B cell (primary cell): ENCODE measurements around the gene CDC42BPA. TPM values are rescaled to one million over a fixed set of nuclear protein-coding genes. Genes with fewer than 3 reads are reported as not detected.

ENCODE experiments used
- ATAC-seq: fragments of 200-7000 bp; cut with Tn5 transposase; one replicate; pipeline ENCODE4 v1.10.0; 2021; ENCODE audit warnings: low read depth, mild to moderate bottlenecking, moderate number of reproducible peaks, moderate library complexity
- CTCF ChIA-PET: fragments of 350-600 bp; sonication (Branson Sonifier 250); formaldehyde crosslinking; loops from one replicate; lab custom pipeline; 2021; ENCODE audit warnings: antibody characterized with exemption, inconsistent platforms; lab: Charles Lee
- POLR2A ChIA-PET: fragments of 350-600 bp; sonication (Branson Sonifier 250); formaldehyde crosslinking; loops from one replicate; lab custom pipeline; 2021; ENCODE audit warnings: antibody characterized with exemption; lab: Charles Lee
- DNase-seq: peaks from one replicate; pipeline ENCODE4 v3.0.0; 2013
- H2AFZ ChIP-seq: 2 replicates; pipeline ENCODE4 v1.6.1; 2012; ENCODE audit warnings: mild to moderate bottlenecking, low read depth, low read length; ENCODE audit not compliant: insufficient read depth, poor library complexity, severe bottlenecking
- H3K27ac ChIP-seq, 2 donors: 1 replicate in 1 of 2; 2 replicates in 1 of 2; pipeline ENCODE4 v1.5.1; 2012 to 2013; ENCODE audit warnings: low read length in 2 of 2, mild to moderate bottlenecking in 2 of 2, moderate library complexity in 1 of 2
- H3K27me3 ChIP-seq, 4 experiments: fragments of 200-600 bp in 1 of 4; sonication (generic) in 1 of 4; replicated peaks in 1 of 4; 1 replicate in 2 of 4; 2 replicates in 2 of 4; pipeline versions ENCODE4 v1.6.1 to v1.7.0; 2013 to 2016; ENCODE audit warnings: low read length in 3 of 4, mild to moderate bottlenecking in 2 of 4, mixed read lengths in 1 of 4, moderate library complexity in 1 of 4; ENCODE audit not compliant: insufficient read depth in 4 of 4, control insufficient read depth in 3 of 4; ENCODE audit errors: control extremely low read depth in 1 of 4
- H3K36me3 ChIP-seq, 2 experiments: replicated peaks in 1 of 2; 1 replicate in 1 of 2; 2 replicates in 1 of 2; pipeline versions ENCODE4 v1.6.1 to v1.7.1; 2013; ENCODE audit warnings: low read length in 1 of 2; ENCODE audit not compliant: insufficient read depth in 2 of 2, control insufficient read depth in 1 of 2; ENCODE audit errors: control extremely low read depth in 1 of 2, extremely low read depth in 1 of 2
- H3K4me1 ChIP-seq, 2 donors: fragments of 200-600 bp in 1 of 2; sonication (generic) in 1 of 2; 1 replicate in 1 of 2; 2 replicates in 1 of 2; pipeline versions ENCODE4 v1.5.1 to v1.6.1; 2013 to 2017; ENCODE audit warnings: low read length in 2 of 2; ENCODE audit not compliant: control insufficient read depth in 2 of 2, insufficient read depth in 2 of 2
- H3K4me2 ChIP-seq: replicated peaks from 2 replicates; pipeline ENCODE3; 2012; ENCODE audit warnings: mild to moderate bottlenecking, low read depth, low read length; ENCODE audit not compliant: poor library complexity, severe bottlenecking
- H3K4me3 ChIP-seq, 5 experiments: fragments of 200-600 bp in 1 of 5; sonication (generic) in 1 of 5; 1 replicate in 3 of 5; 2 replicates in 2 of 5; pipeline versions ENCODE4 v1.5.1 to v1.7.0; 2011 to 2016; ENCODE audit warnings: low read length in 4 of 5, mild to moderate bottlenecking in 4 of 5, low read depth in 2 of 5, control low read depth in 1 of 5, moderate library complexity in 1 of 5; ENCODE audit not compliant: insufficient read depth in 1 of 5; ENCODE audit errors: control extremely low read depth in 1 of 5, extremely low read depth in 1 of 5
- H3K79me2 ChIP-seq: fragments of 200-600 bp; sonication (generic); one replicate; pipeline ENCODE4 v1.6.0; 2016; ENCODE audit warnings: low read length; ENCODE audit not compliant: control insufficient read depth, insufficient read depth
- H3K9ac ChIP-seq: fragments of 200-600 bp; sonication (generic); 2 replicates; pipeline ENCODE4 v1.6.1; 2017; ENCODE audit warnings: mild to moderate bottlenecking, low read length, moderate library complexity
- H3K9me3 ChIP-seq, 3 donors: one replicate each; pipeline versions ENCODE4 v1.6.1 to v1.7.1; 2013; ENCODE audit warnings: low read length in 2 of 3; ENCODE audit not compliant: control insufficient read depth in 2 of 3, insufficient read depth in 1 of 3; ENCODE audit errors: control extremely low read depth in 1 of 3
- H4K20me1 ChIP-seq: 2 replicates; pipeline ENCODE4 v1.6.0; 2012; ENCODE audit warnings: mild to moderate bottlenecking, low read length; ENCODE audit not compliant: insufficient read depth, control insufficient read depth, poor library complexity, severe bottlenecking
- H3K27ac Mint-ChIP-seq: one replicate; pipeline ENCODE4 v1.8.0; 2021; ENCODE audit warnings: mixed read lengths
- H3K27me3 Mint-ChIP-seq: one replicate; pipeline ENCODE4 v1.8.0; 2021; ENCODE audit warnings: mixed read lengths
- H3K4me1 Mint-ChIP-seq: one replicate; pipeline ENCODE4 v1.8.0; 2021; ENCODE audit warnings: mixed read lengths
- H3K4me3 Mint-ChIP-seq: one replicate; pipeline ENCODE4 v1.8.0; 2021; ENCODE audit warnings: mixed read lengths
- H3K9me3 Mint-ChIP-seq: one replicate; pipeline ENCODE4 v1.8.0; 2022; ENCODE audit warnings: mixed read lengths; ENCODE audit not compliant: insufficient read depth
- CTCF ChIP-seq: fragments of 200-600 bp; IDR thresholded peaks from one replicate; pipeline ENCODE4 v1.8.0; 2022; ENCODE audit warnings: antibody characterized with exemption, mild to moderate bottlenecking
- EZH2 ChIP-seq: IDR thresholded peaks from 2 replicates; pipeline ENCODE4 v1.6.1; 2012; ENCODE audit warnings: borderline replicate concordance, low read depth, mild to moderate bottlenecking, moderate library complexity, low read length; ENCODE audit not compliant: insufficient read depth, poor library complexity, severe bottlenecking
- WGBS: methylation state at CpG from one replicate; pipeline ENCODE4 v1.1.5; 2013; ENCODE audit warnings: missing lambda C conversion rate; ENCODE audit not compliant: insufficient coverage; 5-methylcytosine and 5-hydroxymethylcytosine counted together
- intact Hi-C: fragments of 100-400 bp; cut with micrococcal nuclease; formaldehyde crosslinking; loops from one replicate; pipeline ENCODE4 v1.10.0; 2022
- polyA plus RNA-seq: library from polyadenylated mRNA; depleted of rRNA; stranded (reverse); fragments of >200 nt; gene quantifications from 2 replicates; pipeline ENCODE4 v1.2.3, GENCODE V29; 2012
- total RNA-seq, 2 donors: library from RNA; stranded (reverse); fragments of 120-200 nt in 1 of 2; gene quantifications; 1 replicate in 1 of 2; 2 replicates in 1 of 2; pipeline versions ENCODE4 v1.2.3 to v1.2.4, GENCODE V29; 2013 to 2022

The CDC42BPA gene
- total and polyA plus RNA-seq, 2 donors (not counting 1 experiment from before 2014, with no cell fraction given) = 0.04 to 0.69 TPM

- Histone ChIP-seq H4K20me1 (peaks cover 90% of the 10 kb centered on the region), H3K4me1 (no peaks in the 10 kb centered on the region), H2AFZ (no peak overlapping the region), H3K79me2 (peaks cover 93% of the 10 kb centered on the region), H3K9ac (no peak overlapping the region), H3K4me3 (no peak overlapping the region), H3K36me3 (peaks cover 0 to 7% of the 10 kb centered on the region in 2 experiments), H3K9me3 (peaks cover 0 to 16% (median 0%) of the 10 kb centered on the region in 3 donors), H3K27me3 (no peaks in the 10 kb centered on the region), H3K4me2 (no peak overlapping the region), H3K27ac (no peak overlapping the region)
- no peak overlapping the region for H3K27ac Mint-ChIP-seq
- no peak for DNase-seq
- ChIA-PET POLR2A (no interaction called here), CTCF (interaction anchor here (0.6 kb wide), 1 partner anchor 396 kb away, joined by 4 read pairs; no protein-coding TSS in a partner anchor)
- TF ChIP-seq CTCF = no peak
- TF ChIP-seq EZH2 = no peak
- H3K9me3 Mint-ChIP-seq = no peaks in the 10 kb centered on the region
- ATAC-seq = no peak
- 95% methylated on average over 7 of the region's 11 CpGs for WGBS
- H3K4me3 Mint-ChIP-seq = no peak overlapping the region
- H3K27me3 Mint-ChIP-seq = no peaks in the 10 kb centered on the region
- intact Hi-C loops = no loop called here
- peaks cover 44% of the 10 kb centered on the region for H3K4me1 Mint-ChIP-seq
Observed at GRCh38 chr1:226953175-226953800, 365.0 kb downstream of the CDC42BPA start.

- no peaks in the 10 kb centered on the region for H3K4me1 ChIP-seq
- ChIA-PET CTCF (interaction anchor here (0.8 kb wide), 1 partner anchor 12 kb away, joined by 3 read pairs; the partner anchor contains the start of gene COQ8A), POLR2A (no interaction called here)
- ATAC-seq (no peak), DNase-seq (no peak)
- no peak overlapping the region for H3K4me3 ChIP-seq
- 80% methylated on average over 1 of the region's 3 CpGs for WGBS
- H3K4me3 Mint-ChIP-seq = no peak overlapping the region
- H3K36me3 ChIP-seq = peaks cover 0 to 7% of the 10 kb centered on the region in 2 experiments
- H3K27me3 ChIP-seq = no peaks in the 10 kb centered on the region
- H3K79me2 ChIP-seq = peaks cover 93% of the 10 kb centered on the region
- TF ChIP-seq CTCF = no peak
- TF ChIP-seq EZH2 = no peak
- no peaks in the 10 kb centered on the region for H3K9me3 Mint-ChIP-seq
- H3K27me3 Mint-ChIP-seq = no peaks in the 10 kb centered on the region
- peaks cover 35% of the 10 kb centered on the region for H3K4me1 Mint-ChIP-seq
- H3K4me2 ChIP-seq = no peak overlapping the region
- intact Hi-C loops = no loop called here
- H3K27ac Mint-ChIP-seq = peak overlapping the region; percentile 6
- no peak overlapping the region for H3K27ac ChIP-seq
- no peak overlapping the region for H3K9ac ChIP-seq
- peaks cover 0 to 18% (median 7%) of the 10 kb centered on the region in 3 donors for H3K9me3 ChIP-seq
- no peak overlapping the region for H2AFZ ChIP-seq
- peaks cover 90% of the 10 kb centered on the region for H4K20me1 ChIP-seq
Observed at GRCh38 chr1:226952118-226952441, 366.2 kb downstream of the CDC42BPA start.
